ENCODE measurements around the gene FCN1.
"Not testable (repeated sequence)": the region's sequence is repeated elsewhere in the genome, so short reads cannot be mapped to it uniquely, and the experiment has no call there.

Gene FCN1

GRCh38 chr9:134870746-134871662 lies 46.7 kb downstream of the FCN1 start:
- no peak for FAIRE-seq

- FAIRE-seq: no peak
Observed at GRCh38 chr9:134870301-134870694, 47.4 kb downstream of the FCN1 start.

DNA sequence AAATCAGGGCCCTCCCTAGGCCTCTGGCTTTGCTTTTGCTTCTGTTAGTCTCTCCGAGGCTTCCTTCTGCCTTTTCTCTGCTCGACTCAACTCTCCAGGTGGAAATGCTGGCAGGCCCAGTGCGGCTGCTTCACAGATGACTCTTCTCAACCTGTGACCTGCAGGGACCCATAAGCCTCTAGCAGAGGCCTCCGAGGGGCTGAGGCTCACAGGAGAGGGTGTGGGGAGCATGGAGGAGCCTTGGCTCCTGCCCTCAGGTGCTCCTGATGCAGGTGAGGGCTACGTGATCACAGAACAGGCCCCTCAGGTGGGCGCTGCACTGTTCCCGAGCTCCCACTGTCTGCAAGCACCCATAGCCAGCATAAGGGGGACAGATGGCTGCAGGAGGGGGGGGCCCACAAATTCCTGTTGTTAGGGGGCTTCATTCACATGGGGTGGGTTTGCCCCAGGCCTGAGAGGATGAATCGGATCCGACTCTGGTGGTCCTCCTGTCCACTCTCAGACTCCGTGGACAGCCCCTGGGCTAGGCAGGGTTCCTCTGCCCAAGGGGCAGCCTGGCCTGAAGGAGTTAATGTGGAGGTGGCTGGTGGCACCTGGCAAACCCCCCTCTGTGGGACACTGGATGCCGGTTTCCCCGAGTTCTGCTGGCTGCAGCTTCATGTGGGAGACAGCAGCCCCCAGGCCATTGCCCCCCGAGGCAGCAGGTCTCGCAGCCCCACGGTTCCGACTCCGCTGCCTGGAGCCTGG lies 48.0 kb downstream of the FCN1 start:
- FAIRE-seq: no peak

DNA sequence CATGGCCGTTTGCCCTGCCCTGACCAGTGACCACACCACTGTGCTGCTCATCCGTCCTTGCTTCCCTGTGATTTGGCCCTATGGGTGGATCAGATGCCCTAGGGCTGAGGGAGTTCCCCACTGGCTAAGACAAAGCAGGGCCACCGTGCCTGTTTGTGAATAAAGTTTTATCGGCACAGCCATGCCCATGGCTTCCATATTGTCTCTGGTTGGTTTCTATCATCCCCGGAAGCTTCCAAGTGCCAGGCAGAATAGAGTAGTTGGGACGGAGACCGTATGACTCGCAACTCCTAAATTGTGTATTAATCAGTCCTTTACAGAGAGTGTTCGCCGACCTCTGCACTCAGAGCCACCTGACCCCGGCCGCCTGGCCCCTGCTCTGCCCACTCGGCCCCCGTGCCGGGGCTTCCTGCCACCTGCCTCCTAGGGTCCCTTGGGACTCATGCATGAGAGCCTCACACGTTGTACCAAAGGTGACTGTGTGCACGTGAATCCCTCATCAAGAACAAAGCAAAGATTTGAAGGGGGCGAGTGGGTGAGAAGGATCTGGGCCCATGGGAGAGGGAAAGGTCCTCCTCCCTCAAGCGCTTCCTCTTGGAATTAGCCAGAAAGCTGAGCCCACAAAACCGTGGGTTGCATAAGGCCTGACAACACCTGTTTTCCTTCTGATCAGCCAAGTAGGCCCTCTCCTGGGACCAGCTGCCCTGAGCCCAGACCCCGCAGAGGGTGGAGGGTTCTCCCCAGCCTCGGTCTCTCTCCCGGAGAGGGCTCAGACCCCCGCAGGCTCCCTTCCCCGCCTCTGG lies 48.8 kb downstream of the FCN1 start:
- FAIRE-seq: no peak

DNA sequence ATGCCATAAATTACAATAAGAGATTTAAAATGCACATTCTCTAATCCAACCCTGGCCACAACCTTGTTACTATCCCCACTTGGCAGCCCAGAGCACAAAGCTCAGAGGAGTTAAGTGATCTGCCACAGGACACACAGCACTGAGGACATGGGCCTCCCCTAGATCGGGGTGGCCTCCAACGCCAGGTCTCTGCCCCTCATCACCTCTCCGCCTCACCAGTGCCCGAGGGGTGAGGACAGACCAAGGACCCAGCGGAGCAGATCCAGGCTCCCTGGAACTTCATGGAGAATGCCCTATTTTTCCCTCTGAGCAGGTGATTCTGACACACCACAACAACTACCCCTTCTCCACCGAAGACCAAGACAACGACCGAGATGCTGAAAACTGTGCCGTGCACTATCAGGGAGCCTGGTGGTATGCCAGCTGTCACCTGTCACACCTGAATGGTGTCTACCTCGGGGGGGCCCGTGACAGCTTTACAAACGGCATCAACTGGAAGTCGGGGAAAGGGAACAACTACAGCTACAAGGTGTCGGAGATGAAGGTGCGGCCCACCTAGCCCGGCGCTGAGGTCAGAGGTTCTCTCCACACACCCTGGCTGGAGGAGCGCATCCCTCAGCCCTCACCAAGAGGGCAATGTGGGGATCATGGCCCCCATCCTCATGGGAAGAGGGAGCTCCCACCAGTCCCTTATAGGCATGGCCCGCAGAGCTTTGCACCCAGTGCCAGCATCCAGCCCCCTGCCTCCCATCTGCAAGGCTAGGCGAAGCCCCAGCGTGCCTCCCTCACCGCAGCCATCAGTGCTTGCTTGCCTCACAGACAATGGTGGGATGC lies 49.6 kb downstream of the FCN1 start:
- FAIRE-seq: no peak

- FAIRE-seq: no peak
Observed at GRCh38 chr9:134864821-134865190, 52.9 kb downstream of the FCN1 start.

GRCh38 chr9:134863941-134864820 lies 53.5 kb downstream of the FCN1 start:
- no peak for FAIRE-seq

DNA sequence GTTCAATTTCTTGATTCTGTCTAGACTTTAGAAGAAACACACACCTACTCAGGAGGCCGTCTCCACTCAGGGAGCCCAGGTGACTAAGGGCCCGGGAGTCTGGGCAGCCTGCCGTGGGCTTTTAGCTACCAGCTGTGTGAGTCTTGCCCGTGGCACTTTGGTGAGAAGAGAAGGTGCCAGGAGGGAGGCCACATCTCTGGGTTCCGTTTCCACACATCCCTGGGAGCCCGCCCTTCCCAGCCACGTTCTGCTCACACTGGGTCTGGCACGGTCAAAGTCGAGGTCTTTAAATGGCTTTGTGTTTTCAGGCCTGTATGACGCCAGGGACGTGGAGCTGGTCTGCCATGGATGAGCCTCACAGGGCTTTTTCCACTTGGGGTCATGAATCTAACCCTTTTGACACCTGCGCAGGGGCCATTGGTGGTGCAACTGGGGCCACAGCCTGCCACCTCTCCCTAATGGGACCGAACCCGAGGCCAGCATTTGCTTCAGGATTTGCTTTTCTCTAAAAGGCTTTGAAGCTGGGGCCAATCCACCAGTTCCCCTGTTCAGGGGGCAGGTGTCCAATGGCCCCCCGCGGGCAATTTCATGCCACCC lies 54.3 kb downstream of the FCN1 start:
- FAIRE-seq: no peak

- no peak for FAIRE-seq
Observed at GRCh38 chr9:134861595-134862334, 55.9 kb downstream of the FCN1 start.

- no peak for FAIRE-seq
Observed at GRCh38 chr9:134860510-134860909, 57.2 kb downstream of the FCN1 start.

DNA sequence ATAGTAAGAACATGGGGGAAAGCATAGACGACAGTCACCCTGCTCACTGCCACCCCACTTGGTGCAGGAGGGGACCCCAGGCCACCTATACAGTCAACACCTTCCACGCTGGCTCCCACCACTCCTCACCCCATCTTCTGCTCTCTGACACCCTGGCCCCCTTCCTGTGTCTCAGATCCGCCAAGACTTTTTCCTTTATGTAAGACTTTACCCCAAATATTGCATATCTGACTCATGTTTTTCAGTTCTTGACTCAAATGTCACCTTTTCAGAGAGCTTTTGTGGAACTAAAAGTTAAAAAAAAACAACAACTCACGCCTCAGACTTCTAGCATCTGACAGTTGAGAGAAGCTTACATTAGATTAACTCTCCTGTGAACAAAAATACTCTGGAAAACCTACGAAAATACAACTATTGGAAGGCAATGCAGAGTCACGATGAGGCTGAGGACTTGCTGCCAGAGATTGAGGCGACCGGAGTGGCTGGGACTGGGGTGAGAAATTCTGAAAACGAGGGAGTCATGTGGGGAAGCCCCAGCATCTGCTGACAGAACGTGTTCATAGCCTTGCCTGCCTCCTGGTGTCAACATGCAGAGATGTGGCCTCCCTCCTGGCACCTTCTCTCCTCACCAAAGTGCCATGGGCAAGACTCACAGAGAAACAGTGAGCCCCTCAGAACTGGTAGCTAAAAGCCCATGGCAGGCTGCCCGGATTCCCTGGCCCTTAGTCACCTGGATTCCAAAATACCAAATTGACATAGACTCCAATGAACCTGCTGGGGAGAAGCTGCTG lies 59.5 kb downstream of the FCN1 start:
- no peak for FAIRE-seq

DNA sequence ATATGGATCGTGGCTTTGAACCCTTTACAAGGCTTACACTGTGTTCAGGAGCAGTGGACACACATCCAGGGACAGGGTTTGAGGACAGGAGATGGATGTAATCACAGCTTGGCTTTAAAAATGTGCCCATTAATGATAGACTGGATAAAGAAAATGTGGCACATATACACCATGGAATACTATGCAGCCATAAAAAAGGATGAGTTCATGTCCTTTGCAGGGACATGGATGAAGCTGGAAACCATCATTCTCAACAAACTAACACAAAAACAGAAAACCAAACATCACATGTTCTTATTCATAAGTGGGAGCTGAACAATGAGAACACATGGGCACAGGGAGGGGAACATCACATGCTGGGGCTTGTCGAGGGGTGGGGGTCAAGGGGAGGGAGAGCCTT lies 60.3 kb downstream of the FCN1 start:
- FAIRE-seq: not testable (repeated sequence)

GRCh38 chr9:134855900-134856377 lies 61.8 kb downstream of the FCN1 start:
- no peak for FAIRE-seq
